GM23338 (cell line): ENCODE data around the gene ERBB4.

Source experiments
- CREB1 ChIP-seq: fragments of 250-450 bp; sonication (Bioruptor Pico); IDR thresholded peaks from 2 replicates; pipeline ENCODE4 v1.5.0; 2020; ENCODE audit warnings: low read depth, mild to moderate bottlenecking, moderate library complexity
- CTCF ChIP-seq, 2 experiments: fragments of 200-600 bp in 1 of 2; sonication (generic) in 1 of 2; conservative IDR thresholded peaks; 2 replicates each; pipeline versions ENCODE4 v1.5.1 to v1.6.1; 2016 to 2017; ENCODE audit warnings: antibody characterized with exemption in 2 of 2, low read depth in 2 of 2, mild to moderate bottlenecking in 2 of 2, moderate library complexity in 1 of 2
- ETS1 ChIP-seq: IDR thresholded peaks from 2 replicates; pipeline ENCODE4 v1.6.1; 2016; ENCODE audit warnings: antibody characterized with exemption
- EZH2 ChIP-seq: fragments of 200-600 bp; sonication (generic); IDR thresholded peaks from one replicate; pipeline ENCODE4 v1.8.0; 2017; ENCODE audit warnings: antibody characterized with exemption, mild to moderate bottlenecking, low read depth; ENCODE audit not compliant: unreplicated experiment
- EZH2phosphoT487 ChIP-seq: fragments of 200-600 bp; sonication (generic); IDR thresholded peaks from one replicate; pipeline ENCODE4 v1.8.1; 2018; ENCODE audit warnings: antibody characterized with exemption; ENCODE audit not compliant: unreplicated experiment
- JUNB ChIP-seq: IDR thresholded peaks from one replicate; pipeline ENCODE4 v1.6.1; 2016; ENCODE audit warnings: antibody characterized with exemption; ENCODE audit not compliant: unreplicated experiment
- NANOG ChIP-seq: IDR thresholded peaks from 2 replicates; pipeline ENCODE4 v1.6.1; 2016; ENCODE audit warnings: antibody characterized with exemption, borderline replicate concordance
- POLR2AphosphoS5 ChIP-seq: IDR thresholded peaks from 2 replicates; pipeline ENCODE4 v1.6.1; 2016; ENCODE audit warnings: antibody characterized with exemption, low read depth
- REST ChIP-seq: IDR thresholded peaks from one replicate; pipeline ENCODE4 v1.6.1; 2018; ENCODE audit warnings: antibody characterized with exemption; ENCODE audit not compliant: unreplicated experiment
- STAT1 ChIP-seq: IDR thresholded peaks from one replicate; pipeline ENCODE4 v1.6.1; 2016; ENCODE audit warnings: antibody characterized with exemption; ENCODE audit not compliant: unreplicated experiment
- ZNF114 ChIP-seq: fragments of 250-450 bp; sonication (Bioruptor Pico); IDR thresholded peaks from 2 replicates; pipeline ENCODE4 v1.5.0; 2020; ENCODE audit warnings: mild to moderate bottlenecking, moderate library complexity
- ZNF462 ChIP-seq: fragments of 250-450 bp; sonication (Bioruptor Pico); IDR thresholded peaks from 2 replicates; pipeline ENCODE4 v1.5.0; 2020; ENCODE audit warnings: mild to moderate bottlenecking, moderate library complexity

GRCh38 chr2:211468877-211469663, 1069.5 kb downstream of the ERBB4 start:
- TF ChIP-seq CTCF (conservative IDR thresholded peaks at IDR 0.05; ENCODE audit: low read depth in 2 of 2) = no peak
- TF ChIP-seq EZH2 = no peak
- TF ChIP-seq EZH2phosphoT487 = no peak
- TF ChIP-seq POLR2AphosphoS5 = no peak
- TF ChIP-seq REST = no peak
- no peak for TF ChIP-seq CREB1 (CRISPR knock-in tag)
- TF ChIP-seq ZNF114 (CRISPR knock-in tag) = no peak
- no peak for TF ChIP-seq JUNB
- TF ChIP-seq ZNF462 (CRISPR knock-in tag) = no peak
- TF ChIP-seq STAT1 = no peak
- no peak for TF ChIP-seq NANOG
- no peak for TF ChIP-seq ETS1
